ENCODE data around the gene EIF4E2.
"Not testable (repeated sequence)": the region's sequence is repeated elsewhere in the genome, so short reads cannot be mapped to it uniquely, and the experiment has no call there.

EIF4E2 gene

GRCh38 chr2:232569541-232569940 is 19.1 kb downstream of the EIF4E2 start:
- H3K36me3 Mint-ChIP-seq (ENCODE audit: insufficient read depth), result peaks cover 63% of the 10 kb centered on the region
- no peaks in the 10 kb centered on the region for H3K4me1 Mint-ChIP-seq
- H3K27ac Mint-ChIP-seq (ENCODE audit: low read depth), result no peak overlapping the region
- no peak for DNase-seq (ENCODE audit: low spot score in 2 of 2)
- H3K9me3 Mint-ChIP-seq, result no peaks in the 10 kb centered on the region
- no peaks in the 10 kb centered on the region for H3K27me3 Mint-ChIP-seq
- ATAC-seq (replicated peaks; ENCODE audit: extremely low read depth, poor library complexity, severe bottlenecking), result no peak
- H3K4me3 Mint-ChIP-seq, result no peak overlapping the region

DNA sequence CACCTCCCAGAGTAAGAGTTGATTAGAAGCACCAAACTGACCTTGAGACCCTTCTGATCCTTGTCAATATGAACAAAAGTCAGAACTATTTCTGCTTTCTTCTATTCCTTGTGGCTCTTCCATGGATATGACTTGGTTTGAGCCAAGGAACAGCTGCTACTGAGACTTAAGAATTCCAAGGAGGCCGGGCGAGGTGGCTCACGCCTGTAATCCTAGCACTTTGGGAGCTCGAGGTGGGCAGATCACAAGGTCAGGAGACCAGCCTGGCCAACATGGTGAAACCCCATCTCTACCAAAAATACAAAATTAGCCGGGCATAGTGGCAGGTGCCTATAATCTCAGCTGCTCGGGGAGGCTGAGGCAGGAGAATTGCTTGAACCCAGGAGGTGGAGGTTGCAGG is 20.0 kb downstream of the EIF4E2 start:
- H3K36me3 Mint-ChIP-seq (ENCODE audit: insufficient read depth), result peaks cover 58% of the 10 kb centered on the region
- DNase-seq (ENCODE audit: low spot score in 2 of 2); H3K4me3 Mint-ChIP-seq; H3K27me3 Mint-ChIP-seq; ATAC-seq (replicated peaks; ENCODE audit: extremely low read depth, poor library complexity, severe bottlenecking); H3K4me1 Mint-ChIP-seq; H3K9me3 Mint-ChIP-seq: not testable (repeated sequence)
- peak overlapping the region; percentile 44 for H3K27ac Mint-ChIP-seq (ENCODE audit: low read depth)

DNA sequence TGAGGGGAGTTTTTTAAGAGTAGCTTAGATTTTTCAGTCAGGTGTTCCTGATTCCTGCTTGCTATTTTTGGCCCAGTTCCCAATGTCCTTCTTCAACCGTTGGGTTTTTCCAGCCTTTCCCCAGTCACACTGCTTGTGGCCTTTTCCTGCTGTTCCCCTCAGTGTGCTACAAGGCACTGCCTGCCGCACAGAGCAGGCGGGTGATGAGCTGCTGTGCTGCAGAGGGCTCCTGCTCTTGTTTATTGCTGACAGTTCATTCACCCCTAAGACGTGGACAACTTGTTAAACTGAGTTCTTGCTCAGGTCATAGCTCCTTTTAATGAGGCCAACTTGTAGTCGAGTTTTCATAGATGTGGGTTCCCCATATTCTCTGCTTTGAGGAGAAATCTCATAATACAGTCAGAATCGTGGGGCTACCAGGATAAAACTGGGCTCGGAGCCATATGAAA is 20.6 kb downstream of the EIF4E2 start:
- no peak for ATAC-seq (replicated peaks; ENCODE audit: extremely low read depth, poor library complexity, severe bottlenecking)
- Mint-ChIP-seq H3K27ac (ENCODE audit: low read depth) (peak overlapping the region; percentile 44), H3K4me3 (no peak overlapping the region), H3K27me3 (no peaks in the 10 kb centered on the region), H3K9me3 (no peaks in the 10 kb centered on the region), H3K36me3 (ENCODE audit: insufficient read depth) (peaks cover 53% of the 10 kb centered on the region), H3K4me1 (no peaks in the 10 kb centered on the region)
- DNase-seq (ENCODE audit: low spot score in 2 of 2), result no peak

- no peaks in the 10 kb centered on the region for H3K9me3 Mint-ChIP-seq
- H3K4me3 Mint-ChIP-seq, result no peak overlapping the region
- H3K36me3 Mint-ChIP-seq (ENCODE audit: insufficient read depth), result peaks cover 37% of the 10 kb centered on the region
- H3K27me3 Mint-ChIP-seq, result no peaks in the 10 kb centered on the region
- DNase-seq (ENCODE audit: low spot score in 2 of 2), result no peak
- ATAC-seq (replicated peaks; ENCODE audit: extremely low read depth, poor library complexity, severe bottlenecking), result no peak
- no peaks in the 10 kb centered on the region for H3K4me1 Mint-ChIP-seq
- H3K27ac Mint-ChIP-seq (ENCODE audit: low read depth), result no peak overlapping the region
Observed at GRCh38 chr2:232573042-232573441, 22.6 kb downstream of the EIF4E2 start.

DNA sequence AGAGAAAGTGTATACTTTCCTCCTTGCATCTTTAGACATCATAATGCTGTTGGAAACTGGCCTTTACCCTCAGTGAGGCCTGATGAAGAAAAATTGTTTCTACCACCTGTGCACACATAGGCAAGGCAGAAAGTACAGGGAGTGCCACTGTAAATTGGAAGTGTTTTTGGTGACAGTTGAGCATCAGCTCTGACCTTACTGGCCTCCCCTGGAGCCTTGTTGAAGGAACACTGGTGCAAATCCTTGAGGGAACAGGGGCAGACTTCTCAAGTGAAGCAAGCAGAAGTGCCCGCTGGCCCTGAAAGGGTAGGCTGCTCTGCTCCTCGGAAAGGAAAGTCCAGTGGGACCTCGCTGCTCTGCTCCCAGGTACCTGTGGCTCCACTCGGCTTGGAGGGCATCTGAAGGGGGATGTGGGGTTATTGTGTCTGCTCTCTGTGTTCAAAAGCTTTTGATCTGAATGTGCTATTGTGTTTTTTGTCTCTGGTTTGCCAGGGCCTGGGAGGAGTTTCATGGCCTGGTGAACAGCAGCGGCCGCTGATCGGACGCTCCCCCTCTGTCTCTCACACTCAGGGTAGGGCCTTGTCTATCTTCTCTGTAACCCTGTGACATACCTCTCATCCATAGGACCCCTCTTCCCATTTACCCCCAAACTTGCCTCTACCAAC is 23.4 kb downstream of the EIF4E2 start:
- Mint-ChIP-seq H3K9me3 (no peaks in the 10 kb centered on the region), H3K36me3 (ENCODE audit: insufficient read depth) (peaks cover 29% of the 10 kb centered on the region), H3K4me1 (no peaks in the 10 kb centered on the region), H3K4me3 (no peak overlapping the region), H3K27ac (ENCODE audit: low read depth) (no peak overlapping the region), H3K27me3 (no peaks in the 10 kb centered on the region)
- DNase-seq (ENCODE audit: low spot score in 2 of 2) (no peak), ATAC-seq (replicated peaks; ENCODE audit: extremely low read depth, poor library complexity, severe bottlenecking) (no peak)

DNA sequence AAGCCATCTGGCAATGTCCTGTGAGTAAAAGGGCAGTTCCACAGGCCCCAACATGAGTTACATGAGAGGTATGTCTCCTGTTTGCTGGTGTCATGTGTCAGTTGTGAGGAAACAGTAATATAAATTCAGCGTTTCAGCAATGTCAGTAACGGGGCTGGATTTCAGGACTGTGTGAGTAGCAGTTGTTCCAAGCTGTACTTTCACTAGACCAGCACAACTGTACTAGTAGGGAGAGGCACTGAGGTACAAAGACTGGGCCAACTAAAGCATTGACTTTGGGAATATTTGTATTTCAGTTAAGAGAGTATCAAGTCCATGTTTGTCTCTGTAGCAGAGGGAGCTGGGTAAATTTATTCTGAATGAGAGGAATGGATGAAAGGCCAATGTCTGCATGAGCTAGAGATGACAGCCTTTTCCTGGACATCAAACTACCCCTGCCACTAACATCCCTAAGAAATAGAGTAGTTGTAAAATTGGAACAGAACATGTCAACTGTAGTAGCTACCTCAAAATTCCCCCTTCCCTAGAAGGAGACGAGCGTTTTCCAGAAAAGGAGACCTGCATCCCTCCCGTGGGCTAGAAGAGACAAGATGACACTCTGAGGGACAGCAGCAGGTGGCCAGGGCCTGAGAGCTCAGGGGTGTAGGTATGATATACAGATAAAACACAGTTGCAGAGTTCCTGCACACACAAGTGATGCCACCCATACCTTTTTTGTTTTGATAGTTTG is 24.4 kb downstream of the EIF4E2 start:
- no peak for ATAC-seq (replicated peaks; ENCODE audit: extremely low read depth, poor library complexity, severe bottlenecking)
- Mint-ChIP-seq H3K4me3 (no peak overlapping the region), H3K27me3 (no peaks in the 10 kb centered on the region), H3K9me3 (no peaks in the 10 kb centered on the region), H3K4me1 (no peaks in the 10 kb centered on the region), H3K27ac (ENCODE audit: low read depth) (no peak overlapping the region), H3K36me3 (ENCODE audit: insufficient read depth) (peaks cover 22% of the 10 kb centered on the region)
- DNase-seq (ENCODE audit: low spot score in 2 of 2), result no peak

GRCh38 chr2:232575404-232575746 is 24.9 kb downstream of the EIF4E2 start:
- Mint-ChIP-seq H3K4me1 (no peaks in the 10 kb centered on the region), H3K27me3 (no peaks in the 10 kb centered on the region), H3K9me3 (no peaks in the 10 kb centered on the region), H3K36me3 (ENCODE audit: insufficient read depth) (peaks cover 19% of the 10 kb centered on the region), H3K4me3 (no peak overlapping the region), H3K27ac (ENCODE audit: low read depth) (no peak overlapping the region)
- ATAC-seq (replicated peaks; ENCODE audit: extremely low read depth, poor library complexity, severe bottlenecking) (no peak), DNase-seq (ENCODE audit: low spot score in 2 of 2) (no peak)

DNA sequence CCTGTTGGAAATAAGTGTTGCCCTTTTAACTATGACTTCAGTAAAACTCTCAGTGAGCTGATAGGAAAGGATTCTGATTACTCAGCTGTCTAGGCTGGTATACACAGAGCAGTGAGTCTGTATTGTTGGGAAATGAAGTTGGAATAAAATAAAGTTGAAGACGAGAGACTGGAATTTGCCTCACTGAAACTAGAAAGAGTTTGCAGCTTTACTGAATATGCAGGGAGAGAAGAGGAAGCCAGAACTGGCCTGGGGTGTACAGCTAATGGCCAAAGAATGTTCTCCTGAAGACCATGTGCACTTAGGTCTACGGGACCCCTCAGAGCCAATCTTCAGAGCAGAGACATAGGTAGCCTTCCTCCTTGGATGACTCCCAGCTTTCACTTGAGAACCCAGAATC is 26.5 kb downstream of the EIF4E2 start:
- no peak for DNase-seq (ENCODE audit: low spot score in 2 of 2)
- Mint-ChIP-seq H3K36me3 (ENCODE audit: insufficient read depth) (peaks cover 19% of the 10 kb centered on the region), H3K27me3 (no peaks in the 10 kb centered on the region), H3K4me1 (no peaks in the 10 kb centered on the region), H3K27ac (ENCODE audit: low read depth) (no peak overlapping the region), H3K9me3 (no peaks in the 10 kb centered on the region), H3K4me3 (no peak overlapping the region)
- no peak for ATAC-seq (replicated peaks; ENCODE audit: extremely low read depth, poor library complexity, severe bottlenecking)

- Mint-ChIP-seq H3K36me3 (ENCODE audit: insufficient read depth) (peaks cover 20% of the 10 kb centered on the region), H3K4me1 (no peaks in the 10 kb centered on the region), H3K9me3 (no peaks in the 10 kb centered on the region), H3K27me3 (no peaks in the 10 kb centered on the region), H3K27ac (ENCODE audit: low read depth) (no peak overlapping the region), H3K4me3 (no peak overlapping the region)
- ATAC-seq (replicated peaks; ENCODE audit: extremely low read depth, poor library complexity, severe bottlenecking), result no peak
- DNase-seq (ENCODE audit: low spot score in 2 of 2), result no peak
Observed at GRCh38 chr2:232577841-232578240, 27.4 kb downstream of the EIF4E2 start.

- H3K27ac Mint-ChIP-seq (ENCODE audit: low read depth), result no peak overlapping the region
- no peaks in the 10 kb centered on the region for H3K9me3 Mint-ChIP-seq
- ATAC-seq (replicated peaks; ENCODE audit: extremely low read depth, poor library complexity, severe bottlenecking) (no peak), DNase-seq (ENCODE audit: low spot score in 2 of 2) (no peak)
- no peak overlapping the region for H3K4me3 Mint-ChIP-seq
- H3K27me3 Mint-ChIP-seq, result no peaks in the 10 kb centered on the region
- no peaks in the 10 kb centered on the region for H3K4me1 Mint-ChIP-seq
- peaks cover 18% of the 10 kb centered on the region for H3K36me3 Mint-ChIP-seq (ENCODE audit: insufficient read depth)
Observed at GRCh38 chr2:232578626-232579025, 28.1 kb downstream of the EIF4E2 start.

- no peaks in the 10 kb centered on the region for H3K9me3 Mint-ChIP-seq
- no peak for ATAC-seq (replicated peaks; ENCODE audit: extremely low read depth, poor library complexity, severe bottlenecking)
- no peaks in the 10 kb centered on the region for H3K4me1 Mint-ChIP-seq
- no peak for DNase-seq (ENCODE audit: low spot score in 2 of 2)
- no peaks in the 10 kb centered on the region for H3K27me3 Mint-ChIP-seq
- H3K27ac Mint-ChIP-seq (ENCODE audit: low read depth), result no peak overlapping the region
- peaks cover 12% of the 10 kb centered on the region for H3K36me3 Mint-ChIP-seq (ENCODE audit: insufficient read depth)
- no peak overlapping the region for H3K4me3 Mint-ChIP-seq
Observed at GRCh38 chr2:232580648-232580981, 30.1 kb downstream of the EIF4E2 start.

DNA sequence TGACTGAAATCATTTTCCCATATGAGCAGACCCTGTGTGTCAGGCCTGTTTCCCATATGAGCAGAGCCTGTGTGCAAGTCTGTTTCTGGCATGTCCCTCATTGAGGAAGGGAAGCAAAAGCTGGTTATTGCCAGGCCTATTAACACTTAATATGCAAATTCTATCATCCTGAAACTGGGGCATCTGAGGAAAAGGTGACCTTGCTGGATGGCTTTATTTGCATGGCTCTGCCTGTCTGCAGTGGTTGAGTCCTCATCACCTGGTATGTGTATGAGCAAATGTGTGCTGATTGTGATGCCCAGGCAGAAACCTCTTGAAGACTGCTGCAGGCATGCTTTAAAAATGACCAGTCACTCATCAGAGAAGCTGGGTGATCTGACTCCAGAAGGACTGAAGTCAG is 31.2 kb downstream of the EIF4E2 start:
- DNase-seq (ENCODE audit: low spot score in 2 of 2) (no peak), ATAC-seq (replicated peaks; ENCODE audit: extremely low read depth, poor library complexity, severe bottlenecking) (no peak)
- no peaks in the 10 kb centered on the region for H3K4me1 Mint-ChIP-seq
- peaks cover 10% of the 10 kb centered on the region for H3K36me3 Mint-ChIP-seq (ENCODE audit: insufficient read depth)
- no peaks in the 10 kb centered on the region for H3K9me3 Mint-ChIP-seq
- H3K4me3 Mint-ChIP-seq, result no peak overlapping the region
- H3K27me3 Mint-ChIP-seq, result no peaks in the 10 kb centered on the region
- H3K27ac Mint-ChIP-seq (ENCODE audit: low read depth), result no peak overlapping the region

DNA sequence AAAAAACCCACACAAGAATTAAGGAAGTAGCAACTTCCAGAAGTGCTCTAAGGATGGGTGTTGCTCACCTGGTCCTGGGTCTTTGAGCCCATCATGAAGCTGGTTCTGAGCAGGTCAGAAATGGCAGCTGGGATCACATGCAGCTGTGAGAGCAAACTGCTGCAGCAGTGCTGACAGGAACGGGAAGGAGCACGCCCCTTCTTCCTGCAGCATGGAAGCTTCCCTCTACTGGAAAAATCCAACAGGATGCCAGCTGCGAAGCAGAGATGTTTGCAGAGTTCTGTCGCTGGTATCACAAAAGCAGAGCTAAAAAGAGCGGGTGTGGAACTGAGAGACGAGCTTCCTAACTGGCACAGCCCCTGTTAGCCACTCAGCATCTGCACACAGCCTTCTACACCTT is 33.7 kb downstream of the EIF4E2 start:
- H3K36me3 Mint-ChIP-seq (ENCODE audit: insufficient read depth), result peaks cover 10% of the 10 kb centered on the region
- ATAC-seq (replicated peaks; ENCODE audit: extremely low read depth, poor library complexity, severe bottlenecking) (no peak), DNase-seq (ENCODE audit: low spot score in 2 of 2) (no peak)
- H3K27ac Mint-ChIP-seq (ENCODE audit: low read depth), result no peak overlapping the region
- no peaks in the 10 kb centered on the region for H3K9me3 Mint-ChIP-seq
- no peaks in the 10 kb centered on the region for H3K4me1 Mint-ChIP-seq
- no peaks in the 10 kb centered on the region for H3K27me3 Mint-ChIP-seq
- no peak overlapping the region for H3K4me3 Mint-ChIP-seq
